Middle frontal gyrus (tissue), 1 donor: ENCODE measurements around the gene COL15A1.

Experiments used
- DNase-seq: peaks from one replicate; pipeline ENCODE4 v3.0.0-alpha.2; 2015; ENCODE audit warnings: low spot score; ENCODE audit errors: extremely low spot score

COL15A1 gene

GRCh38 chr9:99030610-99031109 lies 87.0 kb downstream of the COL15A1 start:
- no peak for DNase-seq

DNA sequence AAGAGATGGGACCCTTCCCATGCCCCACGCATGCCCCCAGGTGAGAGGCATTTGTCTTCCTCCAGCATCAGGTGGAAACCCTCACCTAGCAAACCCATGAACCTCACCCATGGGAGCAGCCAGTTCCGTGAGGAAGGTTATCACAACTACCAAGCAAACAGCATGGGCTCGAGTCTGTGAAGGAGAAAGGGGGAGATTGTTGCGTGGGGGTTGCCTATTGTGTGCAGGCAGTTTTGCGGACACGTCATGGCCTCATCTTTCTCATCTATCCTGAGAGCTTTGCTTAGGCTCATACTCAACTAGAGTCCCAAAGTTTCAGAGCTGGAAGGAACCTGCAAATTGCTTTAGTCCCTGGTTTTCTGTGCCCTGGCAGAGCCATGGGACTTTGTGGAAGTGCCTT lies 87.6 kb downstream of the COL15A1 start:
- no peak for DNase-seq

DNA sequence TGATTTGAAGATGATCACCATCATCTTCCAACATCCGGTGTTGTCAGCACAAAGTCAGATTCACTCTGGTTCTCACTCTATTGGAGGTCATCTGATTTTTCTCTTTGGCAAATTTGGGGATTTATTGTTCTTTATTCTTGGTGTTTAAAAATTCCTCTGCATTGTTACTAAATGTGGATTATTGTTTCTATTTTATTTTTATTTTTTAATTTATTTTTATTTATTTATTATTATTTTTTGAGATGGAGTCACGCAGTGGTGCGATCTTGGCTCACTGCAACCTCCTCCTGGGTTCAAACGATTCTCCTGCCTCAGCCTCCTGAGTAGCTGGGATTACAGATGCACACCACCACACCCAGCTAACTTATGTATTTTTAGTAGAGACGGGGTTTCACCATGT lies 88.3 kb downstream of the COL15A1 start:
- no peak for DNase-seq

DNA sequence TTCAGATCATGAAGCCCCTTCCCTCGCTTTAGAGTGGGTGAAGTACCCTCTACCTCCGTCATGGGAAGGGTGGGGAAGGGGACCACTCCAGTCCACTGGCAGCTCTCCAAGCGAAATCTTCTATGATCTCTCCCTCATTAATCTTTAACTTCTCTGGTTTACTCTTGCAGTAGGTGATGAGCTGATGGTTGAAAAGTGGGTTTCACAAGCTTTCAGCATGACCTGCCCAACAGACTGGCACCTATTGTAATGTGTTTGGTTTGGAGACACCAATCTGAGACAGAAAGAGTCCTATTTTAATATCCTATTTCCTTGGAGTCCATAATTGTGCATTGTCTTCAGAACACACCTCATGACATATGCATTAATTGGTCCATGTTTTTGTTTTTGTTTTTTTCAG lies 90.4 kb downstream of the COL15A1 start:
- DNase-seq: no peak

GRCh38 chr9:99035313-99035712 lies 91.6 kb downstream of the COL15A1 start:
- DNase-seq: no peak

GRCh38 chr9:99037769-99038483 lies 94.2 kb downstream of the COL15A1 start:
- no peak for DNase-seq

DNA sequence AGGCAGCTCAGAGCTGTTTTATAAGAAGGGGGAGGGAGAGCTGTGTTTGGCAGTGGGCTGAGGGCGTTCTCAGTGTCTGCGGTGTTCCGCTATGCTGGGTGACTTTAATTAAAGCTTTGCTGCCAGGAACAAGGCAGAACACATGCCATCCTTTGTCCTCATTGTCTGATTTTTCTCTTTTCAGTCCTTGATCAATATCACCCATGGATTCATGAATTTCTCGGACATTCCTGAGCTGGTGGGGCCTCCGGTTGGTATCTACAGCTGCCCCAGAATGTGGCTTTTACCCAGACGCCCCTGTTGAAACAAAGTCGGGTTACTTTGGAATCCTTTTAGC lies 94.7 kb downstream of the COL15A1 start:
- no peak for DNase-seq

- no peak for DNase-seq
These were observed 95.9 kb downstream of the COL15A1 start for GRCh38 chr9:99039505-99040182.

DNA sequence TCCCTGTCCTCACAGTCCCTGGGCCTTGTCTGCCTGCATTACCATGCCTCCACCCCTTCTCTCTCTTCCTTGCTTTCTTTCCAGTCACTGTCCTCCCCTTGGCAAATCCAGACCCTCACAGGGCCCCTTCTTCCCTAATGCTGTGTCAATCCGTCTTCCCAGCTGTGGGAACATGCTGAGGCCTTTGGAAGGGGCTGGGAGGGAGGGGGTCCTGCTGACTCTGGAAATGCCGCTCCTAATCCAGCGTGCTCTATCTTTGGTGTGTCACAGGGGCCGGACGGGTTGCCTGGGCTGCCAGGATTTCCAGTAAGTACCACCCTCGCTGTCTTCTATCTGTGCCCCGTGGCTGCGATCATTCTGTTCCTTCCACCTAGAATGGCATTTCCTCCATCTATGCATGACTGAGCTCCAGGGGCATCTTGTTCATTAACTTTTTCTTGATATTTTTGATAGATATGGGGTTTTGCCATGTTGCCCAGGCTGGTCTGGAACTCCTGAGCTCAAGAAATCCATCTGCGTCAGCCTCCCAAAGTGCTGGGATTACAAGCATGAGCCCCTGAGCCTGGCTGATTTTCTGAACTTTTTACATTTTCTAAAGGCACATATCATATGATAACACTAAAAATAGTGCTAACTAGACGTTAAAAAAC lies 96.7 kb downstream of the COL15A1 start:
- DNase-seq: no peak

DNA sequence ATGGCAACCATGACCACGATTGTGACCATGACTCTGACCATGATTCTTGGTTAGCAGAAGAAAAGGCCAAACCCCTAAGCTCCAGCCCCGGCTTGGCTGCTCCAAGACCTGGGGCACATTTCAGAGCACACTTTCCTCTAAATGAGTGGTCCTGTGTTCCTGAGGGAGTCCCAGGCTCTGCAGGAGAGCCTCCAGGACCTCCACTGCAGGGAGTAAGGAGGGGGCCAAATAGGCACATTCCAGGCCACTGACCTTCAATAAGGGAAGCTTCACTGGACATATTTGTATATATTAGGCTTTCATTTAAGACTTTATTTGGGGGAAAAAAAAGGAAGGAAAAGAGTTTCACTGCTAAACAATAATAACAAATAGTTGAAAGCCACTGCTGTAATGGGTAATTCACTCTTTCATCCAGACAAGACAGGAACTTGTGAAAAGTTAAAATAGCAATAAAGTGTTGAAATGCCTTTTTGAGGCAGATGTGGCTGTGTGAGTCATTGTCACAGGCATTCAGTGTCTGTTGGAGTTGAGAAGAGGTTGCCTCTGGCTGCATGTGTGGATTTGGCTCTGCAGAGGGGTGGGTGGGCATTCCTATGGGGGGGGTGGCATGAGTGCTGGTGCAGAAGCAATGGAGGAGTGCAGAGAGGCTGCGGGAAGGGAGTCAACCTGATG lies 97.3 kb downstream of the COL15A1 start:
- DNase-seq: peak; percentile 35

DNA sequence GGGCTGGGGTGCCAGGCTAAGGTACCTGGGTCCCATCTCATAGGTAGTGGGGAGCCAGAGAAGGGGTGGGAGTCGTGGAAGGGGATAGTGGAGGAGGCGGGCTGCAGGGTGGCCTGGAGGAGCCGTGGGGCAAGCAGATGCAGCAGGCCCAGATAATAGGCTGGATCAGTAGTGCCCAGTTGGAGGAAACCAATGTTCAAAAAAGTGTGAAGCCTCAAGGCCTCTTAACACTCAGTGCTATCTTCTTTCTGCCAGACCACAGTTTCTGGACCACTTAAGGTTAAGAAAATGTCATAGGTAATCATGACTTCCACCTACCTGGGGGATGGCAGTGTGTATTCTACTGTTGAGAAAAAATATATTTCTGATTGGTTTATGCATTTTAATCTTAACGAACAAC lies 97.9 kb downstream of the COL15A1 start:
- DNase-seq: no peak

GRCh38 chr9:99042620-99043019 lies 98.9 kb downstream of the COL15A1 start:
- DNase-seq: no peak

DNA sequence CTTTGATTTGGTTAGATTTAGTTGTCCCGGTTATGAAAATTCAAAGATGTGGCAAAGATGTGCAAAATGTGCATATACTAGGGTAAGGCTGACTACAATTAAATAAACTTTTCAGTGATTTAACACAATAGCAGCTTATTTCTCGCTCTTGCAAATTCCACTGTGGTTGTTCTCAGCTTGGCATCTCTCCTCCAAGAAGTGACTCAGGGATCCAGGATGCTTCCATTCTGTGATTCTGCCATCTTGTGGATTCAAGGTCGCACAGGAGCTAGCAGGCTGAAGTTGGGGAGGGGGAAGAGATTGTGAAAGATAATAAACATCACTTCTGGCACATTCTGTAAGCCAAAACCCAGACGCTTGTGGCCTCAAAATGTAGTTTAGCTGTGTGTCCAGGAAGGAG lies 101.1 kb downstream of the COL15A1 start:
- DNase-seq: no peak

- no peak for DNase-seq
These were observed 102.4 kb downstream of the COL15A1 start for GRCh38 chr9:99046068-99046467.

DNA sequence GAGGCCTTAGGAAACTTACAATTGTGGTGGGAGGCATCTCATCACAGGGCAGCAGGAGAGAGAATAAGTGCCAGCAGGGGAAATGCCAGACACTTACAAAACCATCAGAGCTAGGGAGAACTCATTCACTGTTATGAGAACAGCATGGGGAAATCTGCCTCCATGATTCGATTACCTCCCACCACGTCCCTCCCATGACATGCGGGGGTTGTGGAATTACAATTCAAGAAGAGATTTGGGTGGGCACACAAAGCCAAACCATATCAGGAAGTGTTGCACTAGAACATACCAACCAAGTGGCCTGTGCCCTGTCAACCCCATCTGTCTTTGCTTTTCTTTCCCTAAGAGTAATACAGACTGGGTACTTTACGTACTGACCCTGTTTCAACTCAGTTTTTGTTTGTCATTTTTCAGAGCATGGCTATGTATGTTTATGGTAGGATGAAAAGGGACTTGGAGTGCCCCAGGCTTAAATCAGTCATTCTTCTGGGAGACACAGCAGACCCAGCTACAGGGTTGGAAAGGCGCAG lies 102.9 kb downstream of the COL15A1 start:
- no peak for DNase-seq

DNA sequence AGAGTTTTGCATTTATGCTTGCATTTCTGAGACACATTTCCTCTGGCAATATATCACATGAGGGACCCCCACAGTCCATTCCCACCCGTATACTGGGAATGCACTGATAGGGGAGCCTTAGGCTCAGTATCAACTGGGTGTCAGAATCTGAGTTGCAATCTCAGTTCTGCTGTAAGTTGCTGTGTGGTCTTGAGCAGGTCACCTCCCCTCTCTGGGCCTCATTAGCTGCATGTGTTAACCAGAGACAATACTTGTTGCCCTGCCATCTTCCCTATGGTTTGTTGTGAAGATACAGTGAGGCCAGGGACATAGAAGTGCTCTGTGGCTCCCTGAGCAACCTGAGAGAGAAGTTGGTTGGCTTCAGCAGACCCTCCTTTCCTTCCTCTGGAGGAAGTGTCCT lies 105.5 kb downstream of the COL15A1 start:
- DNase-seq: no peak

GRCh38 chr9:99049641-99050040 lies 105.9 kb downstream of the COL15A1 start:
- DNase-seq: no peak

DNA sequence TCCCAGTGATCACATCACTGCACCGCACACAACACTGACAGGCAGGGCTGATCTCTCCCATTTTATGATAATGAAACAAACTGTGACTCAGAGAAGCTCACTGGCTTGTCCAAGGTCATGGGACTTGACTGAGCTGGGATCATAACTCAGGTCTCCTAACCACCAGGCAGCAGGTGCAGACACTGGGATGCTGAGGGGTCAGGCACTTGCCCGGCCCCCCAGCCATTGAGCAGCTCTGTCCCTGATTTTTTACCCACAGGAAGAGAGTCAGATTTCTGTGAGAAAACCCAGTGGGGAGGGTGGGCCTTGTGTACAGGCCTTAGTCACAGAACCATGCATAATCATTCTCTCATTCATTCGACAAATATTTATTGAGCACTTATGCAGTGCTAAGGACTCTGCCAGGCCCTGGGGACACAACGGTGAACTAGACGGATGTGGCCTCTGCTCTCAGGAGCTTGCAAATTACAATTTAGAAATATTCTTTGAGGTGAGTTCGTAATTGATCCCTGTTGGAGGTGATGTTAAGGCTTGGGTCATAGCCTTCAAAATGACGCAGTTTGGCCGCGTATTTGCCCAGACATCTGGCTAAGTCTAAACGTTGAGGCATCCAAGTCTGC lies 106.7 kb downstream of the COL15A1 start:
- DNase-seq: no peak

DNA sequence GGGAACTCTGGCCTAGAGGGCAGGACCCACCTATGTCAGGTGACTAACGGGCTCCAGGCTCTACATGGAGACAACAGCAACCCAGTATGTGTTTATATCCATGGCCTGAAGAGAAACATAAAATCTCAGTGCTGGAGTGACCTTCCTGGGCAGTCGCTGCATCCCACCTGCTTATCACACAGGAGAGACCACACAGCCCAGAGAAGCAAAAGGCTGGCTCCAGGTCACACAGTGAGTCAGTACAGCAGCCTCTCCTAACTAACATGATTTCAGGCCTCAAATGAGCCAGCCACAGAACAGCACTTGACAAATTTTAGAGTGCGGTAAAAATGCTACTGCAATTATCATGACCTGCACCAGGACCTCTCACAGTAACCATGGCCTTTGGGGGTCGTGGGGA lies 107.2 kb downstream of the COL15A1 start:
- DNase-seq: no peak

DNA sequence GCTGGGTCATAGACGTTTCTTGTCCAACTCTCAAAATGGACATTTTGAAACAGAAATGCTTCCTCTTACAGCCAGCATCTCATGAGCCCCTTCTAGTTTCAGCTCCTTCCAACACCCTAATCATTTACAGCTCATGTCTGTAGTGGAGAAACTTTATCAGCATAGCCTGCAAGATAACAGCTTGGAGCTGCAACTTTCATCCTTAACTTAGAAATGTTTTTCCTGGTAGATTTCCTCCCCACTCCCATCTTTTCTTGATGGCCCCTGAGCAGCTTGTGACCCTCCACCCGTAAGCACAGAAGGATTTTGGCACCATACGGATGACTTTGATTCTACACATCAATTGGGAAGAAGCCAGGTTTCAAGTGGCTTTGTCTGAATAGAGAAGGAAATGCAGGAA lies 107.7 kb downstream of the COL15A1 start:
- DNase-seq: no peak

- DNase-seq: no peak
These were observed 108.1 kb downstream of the COL15A1 start for GRCh38 chr9:99051851-99052250.
